Fibroblast of skin of left biceps (primary cell): Measurements from ENCODE around the gene SLC44A2.

ENCODE experiments used
- DNase-seq, 2 experiments: peaks; one replicate each; pipeline ENCODE4 v3.0.0-alpha.2; 2013; ENCODE audit warnings: low read depth in 2 of 2

The SLC44A2 gene

DNA sequence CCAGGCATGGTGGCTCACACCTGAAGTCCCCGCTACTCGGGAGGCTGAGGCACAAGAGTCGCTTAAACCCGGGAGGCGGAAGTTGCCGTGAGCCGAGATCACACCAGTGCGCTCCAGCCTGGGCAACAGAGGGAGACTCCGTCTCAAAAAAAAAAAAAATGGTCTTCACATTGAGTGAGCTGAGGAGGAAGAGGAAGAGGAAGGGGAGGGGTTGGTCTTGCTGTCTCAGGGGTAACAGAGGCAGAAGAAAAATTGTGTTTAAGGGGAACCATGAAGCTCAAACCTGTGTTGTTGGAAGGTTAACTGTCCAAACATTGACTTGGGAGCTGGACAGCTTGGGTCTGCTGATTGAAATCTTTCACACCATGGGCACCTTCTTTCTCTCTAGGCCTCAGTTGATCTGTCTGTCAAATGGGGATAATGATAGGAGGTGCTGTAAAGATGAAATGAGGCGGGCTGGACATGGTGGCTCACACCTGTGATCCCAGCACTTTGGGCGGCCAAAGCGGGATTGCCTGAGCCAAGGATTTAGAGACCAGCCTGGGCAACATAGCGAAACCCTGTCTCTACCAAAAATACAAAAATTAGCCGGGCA lies 9.8 kb upstream of the SLC44A2 start:
- no peak for DNase-seq

DNA sequence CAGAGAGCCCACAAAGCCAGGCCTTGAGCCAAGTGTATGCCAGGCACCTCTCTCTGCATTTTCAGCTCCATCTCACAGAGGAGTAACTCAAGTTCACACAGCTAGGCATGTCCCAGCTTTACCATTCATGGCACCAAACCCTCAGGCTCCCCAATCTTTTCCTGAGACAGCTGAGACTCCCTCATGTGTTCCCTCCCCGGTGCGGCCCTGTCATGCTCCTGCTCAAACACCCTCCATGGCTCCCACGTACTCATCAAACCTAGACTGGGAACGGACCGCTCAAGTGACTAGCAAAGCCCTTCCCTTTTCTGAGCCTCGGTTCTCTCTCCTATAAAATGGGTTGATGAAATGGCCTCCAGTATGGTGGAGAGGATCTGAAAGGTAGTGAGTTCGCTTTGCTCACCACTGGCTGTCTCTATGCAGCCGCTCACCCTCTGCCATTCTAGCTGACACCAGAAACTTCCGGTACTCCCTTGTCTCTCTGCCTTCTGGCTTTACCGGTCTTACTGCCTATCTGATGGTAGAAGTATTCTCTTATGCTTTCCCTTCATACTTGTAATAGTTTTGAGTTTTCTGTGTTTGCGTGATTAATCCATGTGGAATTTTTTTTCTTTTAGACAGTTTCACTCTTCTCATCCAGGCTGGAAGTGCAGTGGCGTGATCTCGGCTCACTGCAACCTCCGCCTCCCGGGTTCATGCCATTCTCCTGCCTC lies 7.8 kb upstream of the SLC44A2 start:
- DNase-seq, result peak; percentile 62 to 64

DNA sequence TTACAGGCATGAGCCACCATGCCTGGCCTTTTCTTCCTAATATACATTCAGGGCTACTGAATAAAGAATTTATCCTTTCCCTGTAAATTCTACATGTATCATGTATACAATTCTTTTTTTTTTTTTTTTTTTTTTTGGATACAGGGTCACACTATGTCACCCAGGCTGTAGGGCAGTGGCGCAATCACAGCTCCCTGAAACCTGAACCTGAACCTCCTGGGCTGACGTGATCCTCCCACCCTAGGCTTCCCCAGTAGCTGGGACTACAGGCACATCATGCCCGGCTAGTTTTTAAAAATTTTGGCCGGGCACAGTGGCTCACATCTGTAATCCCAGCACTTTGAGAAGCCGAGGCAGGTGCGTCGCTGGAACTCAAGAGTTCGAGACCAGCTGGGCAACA lies 6.5 kb upstream of the SLC44A2 start:
- DNase-seq, result no peak

DNA sequence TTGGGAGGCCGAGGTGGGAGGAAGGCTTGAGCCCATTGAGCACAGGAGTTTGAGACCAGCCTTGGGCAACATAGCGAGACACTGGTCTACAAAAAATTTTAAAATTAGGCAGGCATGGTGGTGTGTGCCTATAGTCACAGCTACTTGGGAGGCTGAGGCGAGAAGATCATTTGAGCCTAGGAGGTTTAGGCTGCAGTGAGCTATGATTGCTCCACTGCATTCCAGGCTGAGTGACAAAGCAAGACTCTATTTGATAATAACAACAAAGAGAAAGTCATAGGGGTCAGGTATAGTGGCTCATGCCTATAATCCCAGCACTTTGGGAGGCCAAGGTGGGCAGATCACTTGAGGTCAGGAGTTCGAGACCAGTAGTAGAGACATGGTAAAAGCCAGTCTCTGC lies 4.6 kb upstream of the SLC44A2 start:
- no peak for DNase-seq

DNA sequence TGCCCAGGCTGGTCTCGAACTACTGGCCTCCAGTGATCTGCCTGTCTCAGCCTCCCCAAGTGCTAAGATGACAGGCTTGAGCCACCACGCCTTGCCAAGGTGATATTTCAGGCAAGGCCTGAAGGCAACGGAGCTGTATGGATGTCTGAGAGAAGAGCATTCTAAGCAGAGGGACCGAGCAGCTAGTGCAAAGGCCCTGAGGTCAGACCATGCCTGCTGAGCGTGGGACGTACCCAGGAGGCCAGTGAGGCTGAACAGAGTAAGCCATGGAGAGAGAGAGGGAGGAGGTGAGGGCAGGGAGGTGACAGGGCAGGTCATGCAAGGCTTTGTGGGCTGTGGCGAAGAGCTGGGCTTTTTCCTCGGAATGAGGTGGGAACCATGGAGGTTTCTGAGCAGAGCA lies 3.4 kb upstream of the SLC44A2 start:
- no peak for DNase-seq

DNA sequence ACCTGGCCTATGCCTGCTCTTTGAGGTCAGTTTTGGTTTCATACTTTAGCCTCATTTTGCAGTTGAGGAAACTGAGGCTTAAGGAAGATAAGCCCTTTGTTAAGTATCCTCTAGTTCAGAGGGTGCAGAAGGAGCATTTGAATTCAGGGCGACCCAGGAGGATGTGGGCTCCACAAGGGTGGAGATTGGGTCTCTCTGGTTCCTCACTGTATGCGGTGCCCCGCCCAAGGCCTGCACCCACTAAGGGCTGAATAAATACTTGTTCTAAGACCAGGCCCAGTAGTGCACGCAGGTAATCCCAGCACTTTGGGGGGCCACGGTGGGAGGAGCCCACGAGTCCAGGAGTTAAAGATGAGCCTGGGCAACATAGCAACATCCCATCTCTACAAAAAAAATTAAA lies 768 bp upstream of the SLC44A2 start:
- DNase-seq, result no peak

DNA sequence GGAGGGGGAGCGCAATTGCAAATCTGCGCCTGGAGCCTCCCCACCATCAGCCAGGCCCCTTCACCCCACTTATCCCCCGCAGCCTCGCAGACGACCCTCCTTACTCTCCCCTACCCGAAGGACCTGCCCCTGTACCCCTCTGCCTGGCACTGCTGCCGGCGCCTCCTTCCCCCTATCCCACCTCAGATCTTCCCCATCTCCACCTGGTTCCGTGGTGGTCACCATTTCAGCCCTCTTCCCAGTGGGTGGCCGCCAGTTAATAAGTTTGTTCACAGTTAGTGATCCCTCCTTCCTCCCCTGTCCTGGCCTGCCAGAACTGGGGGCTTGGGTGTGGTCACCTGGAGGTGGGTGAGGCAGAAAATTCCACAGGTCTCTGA lies 397 bp downstream of the SLC44A2 start:
- no peak for DNase-seq

DNA sequence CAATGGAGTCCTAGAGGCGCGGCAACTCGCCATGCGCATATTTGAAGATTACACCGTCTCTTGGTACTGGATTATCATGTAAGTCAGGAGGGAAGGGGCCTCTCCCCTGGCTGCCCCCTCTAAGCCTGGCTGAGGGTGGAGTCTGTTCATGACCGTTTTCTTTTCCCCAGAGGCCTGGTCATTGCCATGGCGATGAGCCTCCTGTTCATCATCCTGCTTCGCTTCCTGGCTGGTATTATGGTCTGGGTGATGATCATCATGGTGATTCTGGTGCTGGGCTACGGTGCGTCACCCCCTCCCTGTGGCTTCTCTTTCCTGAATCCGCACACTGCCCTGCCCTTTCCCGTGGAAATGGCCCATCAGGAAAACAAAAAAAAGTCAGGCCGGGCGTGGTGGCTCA lies 6.5 kb downstream of the SLC44A2 start:
- no peak for DNase-seq

DNA sequence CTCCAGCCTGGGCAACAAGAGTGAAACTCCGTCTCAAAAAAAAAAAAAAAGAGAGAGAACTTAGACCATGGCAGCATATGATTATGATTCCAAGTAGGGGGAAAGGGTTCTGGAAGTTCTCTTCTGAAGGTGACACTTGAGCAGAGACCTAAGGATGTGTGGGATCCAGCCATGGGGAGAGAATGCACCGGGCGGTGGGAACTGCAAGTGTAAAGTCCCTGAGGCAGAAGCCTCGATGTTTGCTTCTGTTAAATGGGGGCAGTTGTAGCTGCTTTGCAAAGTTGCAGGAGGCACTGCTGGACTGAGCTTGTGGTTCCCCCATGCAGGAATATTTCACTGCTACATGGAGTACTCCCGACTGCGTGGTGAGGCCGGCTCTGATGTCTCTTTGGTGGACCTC lies 9.1 kb downstream of the SLC44A2 start:
- DNase-seq, result no peak

DNA sequence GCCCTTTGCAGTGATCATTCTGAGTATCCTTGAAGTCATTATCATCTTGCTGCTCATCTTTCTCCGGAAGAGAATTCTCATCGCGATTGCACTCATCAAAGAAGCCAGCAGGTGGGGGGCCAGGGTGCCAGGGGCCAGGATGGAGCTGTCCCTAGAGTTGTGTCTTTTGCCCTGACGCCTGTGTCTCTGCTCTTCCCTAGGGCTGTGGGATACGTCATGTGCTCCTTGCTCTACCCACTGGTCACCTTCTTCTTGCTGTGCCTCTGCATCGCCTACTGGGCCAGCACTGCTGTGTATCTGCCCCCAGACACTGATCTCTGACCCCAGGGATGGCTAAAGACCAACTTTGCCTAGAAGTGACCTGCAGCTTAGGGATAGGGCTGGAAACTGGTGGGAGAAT lies 9.6 kb downstream of the SLC44A2 start:
- no peak for DNase-seq

DNA sequence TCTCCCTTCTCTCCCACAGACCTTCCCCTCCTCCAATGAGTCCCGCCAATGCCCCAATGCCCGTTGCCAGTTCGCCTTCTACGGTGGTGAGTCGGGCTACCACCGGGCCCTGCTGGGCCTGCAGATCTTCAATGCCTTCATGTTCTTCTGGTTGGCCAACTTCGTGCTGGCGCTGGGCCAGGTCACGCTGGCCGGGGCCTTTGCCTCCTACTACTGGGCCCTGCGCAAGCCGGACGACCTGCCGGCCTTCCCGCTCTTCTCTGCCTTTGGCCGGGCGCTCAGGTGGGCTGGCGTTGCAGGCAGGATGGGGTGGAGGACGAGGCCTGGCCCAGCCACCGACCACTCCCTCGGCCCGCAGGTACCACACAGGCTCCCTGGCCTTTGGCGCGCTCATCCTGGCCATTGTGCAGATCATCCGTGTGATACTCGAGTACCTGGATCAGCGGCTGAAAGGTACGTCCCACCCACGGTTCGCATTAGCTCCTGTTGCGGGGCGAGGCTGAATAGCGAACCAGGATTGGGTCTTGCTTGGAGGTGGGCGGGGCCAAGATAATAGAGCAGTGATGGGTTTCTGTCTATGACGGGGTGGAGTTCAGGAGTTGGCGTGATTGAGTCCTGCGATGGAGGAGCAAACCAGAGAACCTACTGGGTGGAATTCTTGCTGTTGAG lies 11.1 kb downstream of the SLC44A2 start:
- no peak for DNase-seq

DNA sequence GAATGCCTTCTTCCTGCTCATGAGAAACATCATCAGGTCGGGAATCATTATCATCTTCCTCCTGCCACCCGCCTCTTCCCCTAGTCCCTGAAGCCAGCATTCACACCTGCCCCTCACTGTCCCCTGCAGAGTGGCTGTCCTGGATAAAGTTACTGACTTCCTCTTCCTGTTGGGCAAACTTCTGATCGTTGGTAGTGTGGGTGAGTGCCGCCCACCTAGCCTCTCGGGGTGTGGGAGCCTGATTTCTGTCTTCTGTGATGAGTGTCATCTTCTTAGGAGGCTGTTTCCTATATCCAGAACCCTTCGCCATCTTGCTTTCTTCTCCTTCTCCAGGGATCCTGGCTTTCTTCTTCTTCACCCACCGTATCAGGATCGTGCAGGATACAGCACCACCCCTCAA lies 12.5 kb downstream of the SLC44A2 start:
- DNase-seq, result no peak

DNA sequence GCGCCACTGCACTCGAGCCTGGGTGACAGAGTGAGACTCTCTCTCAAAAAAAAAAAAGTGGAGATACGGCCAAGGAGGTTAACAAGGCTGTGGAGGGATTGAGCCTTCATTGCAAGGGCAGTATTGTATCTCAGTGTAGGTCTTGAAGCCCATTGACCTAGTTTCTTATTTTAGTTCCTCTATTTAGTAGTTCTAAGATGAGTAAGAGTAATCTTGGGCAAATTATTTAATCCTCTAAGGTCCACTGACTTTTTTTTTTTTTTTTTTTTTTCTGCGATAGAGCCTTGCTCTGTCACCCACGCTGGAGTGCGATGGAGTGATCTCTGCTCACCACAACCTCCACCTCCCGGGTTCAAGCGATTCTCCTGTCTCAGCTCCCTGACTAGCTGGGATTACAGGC lies 14.5 kb downstream of the SLC44A2 start:
- no peak for DNase-seq

DNA sequence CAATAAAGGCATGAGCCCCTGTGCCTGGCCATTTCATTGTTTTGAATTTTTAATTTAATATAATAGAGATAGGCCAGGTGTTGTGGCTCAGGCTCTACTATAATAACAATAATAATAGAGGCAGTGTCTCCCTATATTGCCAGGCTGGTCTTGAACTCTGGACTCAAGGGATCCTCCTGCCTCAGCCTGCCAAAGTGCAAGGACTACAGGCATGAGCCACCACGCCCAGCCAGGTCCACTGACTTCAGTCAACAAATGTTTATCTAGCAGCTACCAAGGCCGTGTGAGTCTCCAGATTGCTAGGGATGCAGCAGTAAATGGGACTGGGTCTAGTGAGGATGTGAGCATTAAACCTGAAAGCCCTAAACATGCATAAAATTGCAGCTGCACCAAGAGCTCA lies 15.0 kb downstream of the SLC44A2 start:
- no peak for DNase-seq

DNA sequence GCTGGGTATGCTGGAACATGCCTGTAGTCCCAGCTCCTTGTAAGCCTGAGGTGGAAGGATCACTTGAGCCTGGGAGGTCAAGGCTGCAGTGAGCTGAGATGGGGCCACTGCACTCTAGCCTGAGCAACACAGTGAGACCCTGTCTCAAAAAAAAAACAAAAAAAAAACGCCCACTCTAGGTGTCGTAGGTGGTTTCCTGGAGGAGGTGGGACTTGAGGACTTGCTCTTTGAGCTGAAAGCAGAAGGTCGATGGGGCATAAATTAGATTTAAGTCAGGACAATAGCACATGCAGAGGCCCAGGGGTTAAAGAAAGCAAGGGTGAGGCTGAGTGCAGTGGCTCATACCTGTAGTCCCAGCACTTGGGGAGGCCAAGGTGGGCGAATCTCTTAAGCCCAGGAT lies 15.9 kb downstream of the SLC44A2 start:
- no peak for DNase-seq

DNA sequence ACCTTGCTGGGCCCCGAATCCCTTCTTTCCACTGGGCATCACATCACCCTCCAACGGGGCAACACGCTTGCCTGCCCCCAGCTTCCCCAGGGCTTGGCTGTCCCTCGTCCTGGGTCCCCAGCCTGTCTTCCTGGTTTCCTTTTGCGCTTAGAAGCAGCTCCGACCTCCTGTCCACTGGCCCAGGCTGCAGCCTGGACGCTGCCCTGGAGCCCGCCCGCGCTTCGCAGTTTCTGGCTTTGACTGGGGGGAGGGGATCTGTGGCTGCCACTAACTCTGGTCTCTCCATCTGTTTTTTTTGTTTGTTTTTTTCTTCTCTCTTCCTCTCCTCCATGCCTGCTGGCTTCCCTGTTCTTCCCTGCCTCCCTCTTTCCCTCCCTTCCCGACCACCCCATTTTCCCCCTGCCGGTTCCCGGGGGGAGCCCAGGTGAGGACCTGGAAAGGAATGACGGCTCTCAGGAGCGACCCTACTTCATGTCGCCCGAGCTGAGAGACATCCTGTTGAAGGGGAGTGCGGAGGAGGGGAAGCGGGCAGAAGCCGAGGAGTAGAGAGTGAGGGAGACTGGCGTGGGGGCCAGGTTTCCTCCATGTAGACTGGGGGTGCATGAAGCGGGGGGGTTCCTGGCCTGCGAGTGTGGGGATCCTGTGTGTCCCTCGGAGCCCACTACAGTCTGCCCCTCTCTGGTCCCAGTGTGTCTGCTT lies 17.3 kb downstream of the SLC44A2 start:
- no peak for DNase-seq

DNA sequence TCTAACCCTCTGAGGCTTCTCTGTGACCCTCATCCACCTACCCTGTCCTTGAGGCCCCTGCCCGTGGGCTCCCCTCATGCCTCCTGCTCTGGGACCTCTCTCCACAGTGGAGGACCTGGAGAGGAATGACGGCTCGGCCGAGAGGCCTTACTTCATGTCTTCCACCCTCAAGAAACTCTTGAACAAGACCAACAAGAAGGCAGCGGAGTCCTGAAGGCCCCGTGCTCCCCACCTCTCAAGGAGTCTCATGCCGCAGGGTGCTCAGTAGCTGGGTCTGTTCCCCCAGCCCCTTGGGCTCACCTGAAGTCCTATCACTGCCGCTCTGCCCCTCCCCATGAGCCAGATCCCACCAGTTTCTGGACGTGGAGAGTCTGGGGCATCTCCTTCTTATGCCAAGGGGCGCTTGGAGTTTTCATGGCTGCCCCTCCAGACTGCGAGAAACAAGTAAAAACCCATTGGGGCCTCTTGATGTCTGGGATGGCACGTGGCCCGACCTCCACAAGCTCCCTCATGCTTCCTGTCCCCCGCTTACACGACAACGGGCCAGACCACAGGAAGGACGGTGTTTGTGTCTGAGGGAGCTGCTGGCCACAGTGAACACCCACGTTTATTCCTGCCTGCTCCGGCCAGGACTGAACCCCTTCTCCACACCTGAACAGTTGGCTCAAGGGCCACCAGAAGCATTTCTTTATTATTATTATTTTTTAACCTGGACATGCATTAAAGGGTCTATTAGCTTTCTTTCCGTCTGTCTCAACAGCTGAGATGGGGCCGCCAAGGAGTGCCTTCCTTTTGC lies 18.0 kb downstream of the SLC44A2 start:
- DNase-seq, result no peak

DNA sequence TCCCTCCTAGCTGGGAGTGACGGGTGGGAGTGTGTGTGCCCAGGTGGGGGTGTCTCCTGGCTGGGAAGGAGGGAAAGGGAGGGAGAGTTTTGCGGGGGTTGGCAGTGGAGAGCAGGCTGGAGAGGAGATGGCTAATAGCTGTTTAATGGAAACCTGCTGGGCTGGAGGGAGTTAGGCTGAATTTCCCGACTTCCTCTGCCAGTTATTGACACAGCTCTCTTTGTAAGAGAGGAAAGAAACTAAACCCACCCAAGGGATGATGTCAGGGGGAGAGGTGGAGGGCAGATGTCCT lies 18.6 kb downstream of the SLC44A2 start:
- no peak for DNase-seq

DNA sequence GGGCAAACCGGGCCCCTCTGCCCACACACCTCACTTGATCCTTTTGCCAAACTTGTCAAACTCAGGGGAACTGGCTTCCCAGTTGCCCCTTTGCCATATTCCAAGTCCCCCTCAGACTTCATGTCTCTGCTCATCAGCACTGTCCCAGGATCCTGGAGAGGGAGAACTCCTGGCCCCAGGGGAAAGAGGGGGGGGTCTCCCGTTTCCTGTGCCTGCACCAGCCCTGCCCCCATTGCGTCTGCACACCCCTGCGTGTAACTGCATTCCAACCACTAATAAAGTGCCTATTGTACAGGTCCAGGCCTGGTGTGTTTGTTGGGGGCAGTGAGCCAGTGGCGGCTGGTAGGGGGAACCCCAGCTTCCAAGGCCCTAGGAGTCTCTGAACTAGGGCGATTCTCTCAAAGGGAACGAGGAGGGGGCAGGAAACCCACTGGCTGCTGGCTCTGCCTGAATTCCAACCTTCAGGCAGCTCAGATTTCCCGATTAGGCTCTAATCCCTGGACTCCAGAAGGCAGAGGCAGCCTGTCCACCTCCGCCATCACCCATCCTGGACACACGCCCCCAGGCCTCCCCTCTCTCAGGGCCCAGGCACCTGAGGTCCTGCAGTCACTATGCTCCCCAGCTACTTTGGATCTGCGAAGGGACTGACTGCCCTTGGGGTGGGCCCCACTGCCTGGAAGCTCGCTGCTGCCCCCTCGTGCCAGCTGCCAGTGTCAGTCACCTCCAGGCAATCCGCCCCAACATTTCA lies 19.1 kb downstream of the SLC44A2 start:
- DNase-seq, result peak in 1 of 2 experiments; percentile 23

DNA sequence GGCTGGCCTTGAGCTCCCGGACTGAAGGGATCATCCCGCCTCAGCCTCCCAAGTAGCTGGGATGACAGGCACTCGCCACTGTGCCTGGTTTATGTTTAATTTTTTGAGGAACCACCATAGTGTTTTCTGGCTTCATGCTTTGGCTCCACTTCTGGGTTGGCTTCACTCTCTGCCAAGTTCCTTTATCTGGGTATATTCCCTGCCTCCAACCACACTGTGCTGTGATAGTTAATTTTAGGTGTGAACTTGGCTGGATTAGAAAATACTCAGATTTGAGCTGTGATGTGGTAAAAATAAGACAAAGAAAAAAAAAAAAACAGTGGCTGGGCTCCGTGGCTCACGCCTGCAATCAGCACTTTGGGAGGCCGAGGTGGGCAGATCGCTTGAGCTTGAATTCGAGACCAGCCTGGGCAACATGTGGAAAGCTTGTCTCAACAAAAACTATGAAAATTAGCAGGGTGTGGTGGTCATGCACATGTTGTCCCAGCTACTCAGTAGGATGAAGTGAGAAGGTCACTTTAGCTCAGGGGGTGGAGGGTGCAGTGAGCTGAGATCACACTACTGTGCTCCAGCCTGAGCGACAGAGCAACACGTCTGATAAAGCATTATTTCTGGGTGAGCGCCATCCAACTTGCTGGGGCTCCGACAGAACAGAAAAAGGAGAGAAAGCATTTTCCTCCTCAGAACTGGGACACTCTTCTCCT lies 21.3 kb downstream of the SLC44A2 start:
- no peak for DNase-seq

DNA sequence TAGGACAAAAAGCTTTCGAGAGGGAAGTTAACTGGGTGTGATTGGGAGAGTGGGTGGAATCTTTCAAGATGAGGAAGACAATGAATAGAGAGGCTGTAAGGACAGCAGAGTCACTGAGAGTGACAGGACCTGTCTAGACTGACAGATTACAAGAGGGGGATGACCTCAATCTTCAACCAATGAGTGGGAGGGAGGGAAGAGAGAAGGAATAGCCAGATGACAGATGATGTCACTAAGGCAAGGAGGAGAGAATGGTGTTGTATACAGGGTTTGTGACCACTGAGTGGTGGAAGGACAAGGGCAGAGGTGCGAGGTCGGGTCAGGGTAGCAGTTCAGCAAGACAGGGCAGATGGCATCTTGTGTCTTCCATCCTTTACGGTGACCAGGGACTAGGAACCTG lies 23.0 kb downstream of the SLC44A2 start:
- DNase-seq, result no peak
